Effector CD8-positive, alpha-beta T cell (primary cell): Measurements from ENCODE around the gene CBY3.
"Not testable (repeated sequence)": the region's sequence is repeated elsewhere in the genome, so short reads cannot be mapped to it uniquely, and the experiment has no call there.

ENCODE experiments used
- DNase-seq: peaks from one replicate; lab custom pipeline; 2025; lab: John Stamatoyannopoulos, UW

Gene CBY3

GRCh38 chr5:179678223-179679013 lies 2.4 kb downstream of the CBY3 start:
- peak; percentile 86 for DNase-seq

GRCh38 chr5:179668391-179668790 lies 12.4 kb downstream of the CBY3 start:
- peak; percentile 4 for DNase-seq

GRCh38 chr5:179661647-179662046 lies 19.2 kb downstream of the CBY3 start:
- not testable (repeated sequence) for DNase-seq

- DNase-seq: not testable (repeated sequence)
Measured at GRCh38 chr5:179658179-179658856, 22.5 kb downstream of the CBY3 start.

GRCh38 chr5:179657302-179658178 lies 23.3 kb downstream of the CBY3 start:
- DNase-seq: not testable (repeated sequence)

- DNase-seq: not testable (repeated sequence)
Measured at GRCh38 chr5:179653135-179653534, 27.7 kb downstream of the CBY3 start.

GRCh38 chr5:179650245-179650644 lies 30.6 kb downstream of the CBY3 start:
- DNase-seq: not testable (repeated sequence)

- DNase-seq: not testable (repeated sequence)
Measured at GRCh38 chr5:179649166-179649703, 31.6 kb downstream of the CBY3 start.

- DNase-seq: no peak
Measured at GRCh38 chr5:179648410-179648809, 32.4 kb downstream of the CBY3 start.

- DNase-seq: not testable (repeated sequence)
Measured at GRCh38 chr5:179644766-179645165, 36.1 kb downstream of the CBY3 start.

- DNase-seq: not testable (repeated sequence)
Measured at GRCh38 chr5:179643141-179643920, 37.5 kb downstream of the CBY3 start.

GRCh38 chr5:179642626-179643025 lies 38.2 kb downstream of the CBY3 start:
- DNase-seq: not testable (repeated sequence)

GRCh38 chr5:179641745-179642144 lies 39.1 kb downstream of the CBY3 start:
- not testable (repeated sequence) for DNase-seq

GRCh38 chr5:179639296-179639695 lies 41.5 kb downstream of the CBY3 start:
- DNase-seq: not testable (repeated sequence)

- not testable (repeated sequence) for DNase-seq
Measured at GRCh38 chr5:179634370-179635172, 46.3 kb downstream of the CBY3 start.

GRCh38 chr5:179633501-179634369 lies 47.1 kb downstream of the CBY3 start:
- not testable (repeated sequence) for DNase-seq
